ENCODE measurements around the gene USP10.

DNA sequence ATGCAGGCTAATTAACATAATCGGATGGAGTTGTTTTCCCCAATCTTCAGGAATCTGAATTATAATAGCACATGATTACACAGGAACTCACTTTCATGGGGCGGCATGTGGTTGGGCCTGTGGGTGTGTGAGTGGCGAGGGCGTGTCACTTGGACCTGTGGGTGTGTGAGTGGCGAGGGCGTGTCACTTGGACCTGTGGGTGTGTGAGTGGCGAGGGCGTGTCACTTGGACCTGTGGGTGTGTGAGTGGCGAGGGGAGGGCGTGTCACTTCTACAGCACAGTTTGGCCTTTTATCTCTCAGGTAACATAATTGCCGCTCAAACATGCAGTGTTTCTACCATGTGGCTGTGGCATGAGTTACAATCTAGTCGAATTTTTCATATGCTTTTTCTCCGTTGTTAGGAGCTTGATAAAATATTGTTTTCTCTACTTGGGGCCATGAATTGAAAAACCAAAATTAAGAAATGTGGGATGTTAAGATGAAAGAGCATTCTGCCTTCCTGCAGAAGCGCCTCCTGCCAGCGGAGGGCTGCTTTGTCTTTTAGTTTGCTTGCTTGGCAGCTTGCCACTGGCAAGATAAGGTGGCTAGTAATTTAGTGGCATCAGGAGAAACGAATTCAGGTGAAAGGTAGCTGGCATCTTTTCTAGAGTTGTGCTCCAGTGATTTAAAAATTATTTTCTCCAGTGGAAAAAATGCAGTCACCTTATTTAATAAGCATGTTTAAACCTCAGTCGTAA lies 36.2 kb downstream of the USP10 start:
- TF ChIP-seq POLR2A (IDR thresholded peaks at IDR 0.05): no peak
- TF ChIP-seq, protein P1, sequence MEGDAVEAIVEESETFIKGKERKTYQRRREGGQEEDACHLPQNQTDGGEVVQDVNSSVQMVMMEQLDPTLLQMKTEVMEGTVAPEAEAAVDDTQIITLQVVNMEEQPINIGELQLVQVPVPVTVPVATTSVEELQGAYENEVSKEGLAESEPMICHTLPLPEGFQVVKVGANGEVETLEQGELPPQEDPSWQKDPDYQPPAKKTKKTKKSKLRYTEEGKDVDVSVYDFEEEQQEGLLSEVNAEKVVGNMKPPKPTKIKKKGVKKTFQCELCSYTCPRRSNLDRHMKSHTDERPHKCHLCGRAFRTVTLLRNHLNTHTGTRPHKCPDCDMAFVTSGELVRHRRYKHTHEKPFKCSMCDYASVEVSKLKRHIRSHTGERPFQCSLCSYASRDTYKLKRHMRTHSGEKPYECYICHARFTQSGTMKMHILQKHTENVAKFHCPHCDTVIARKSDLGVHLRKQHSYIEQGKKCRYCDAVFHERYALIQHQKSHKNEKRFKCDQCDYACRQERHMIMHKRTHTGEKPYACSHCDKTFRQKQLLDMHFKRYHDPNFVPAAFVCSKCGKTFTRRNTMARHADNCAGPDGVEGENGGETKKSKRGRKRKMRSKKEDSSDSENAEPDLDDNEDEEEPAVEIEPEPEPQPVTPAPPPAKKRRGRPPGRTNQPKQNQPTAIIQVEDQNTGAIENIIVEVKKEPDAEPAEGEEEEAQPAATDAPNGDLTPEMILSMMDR (IDR thresholded peaks at IDR 0.05): no peak
